Measurements from ENCODE around the gene DSCAM.
"Not testable (repeated sequence)": the region's sequence is repeated elsewhere in the genome, so short reads cannot be mapped to it uniquely, and the experiment has no call there.

Gene DSCAM

DNA sequence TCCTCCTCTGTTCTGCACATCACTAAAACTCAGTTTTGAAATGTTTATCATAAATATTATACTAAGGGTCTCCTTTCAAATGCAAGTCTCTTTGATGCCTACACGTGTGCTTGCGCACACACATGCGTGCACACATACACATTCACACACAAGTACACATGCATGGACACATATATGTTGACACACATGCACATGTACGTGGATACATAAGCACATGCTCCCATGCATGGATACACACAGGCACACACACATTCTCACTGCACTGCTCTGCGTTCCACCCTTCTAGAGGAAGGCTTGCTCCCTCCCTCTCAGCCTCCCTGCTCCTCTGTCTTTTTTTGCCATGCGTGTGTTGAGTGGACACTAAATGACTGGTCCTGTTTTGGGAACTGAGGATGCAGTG lies 817.1 kb downstream of the DSCAM start:
- in situ Hi-C loops (cut with MboI; ENCODE audit: low sequenced_read_pairs): no loop called here

- in situ Hi-C loops (cut with MboI; ENCODE audit: low sequenced_read_pairs): not testable (repeated sequence)
Measured at GRCh38 chr21:40028393-40028792, 818.6 kb downstream of the DSCAM start.

DNA sequence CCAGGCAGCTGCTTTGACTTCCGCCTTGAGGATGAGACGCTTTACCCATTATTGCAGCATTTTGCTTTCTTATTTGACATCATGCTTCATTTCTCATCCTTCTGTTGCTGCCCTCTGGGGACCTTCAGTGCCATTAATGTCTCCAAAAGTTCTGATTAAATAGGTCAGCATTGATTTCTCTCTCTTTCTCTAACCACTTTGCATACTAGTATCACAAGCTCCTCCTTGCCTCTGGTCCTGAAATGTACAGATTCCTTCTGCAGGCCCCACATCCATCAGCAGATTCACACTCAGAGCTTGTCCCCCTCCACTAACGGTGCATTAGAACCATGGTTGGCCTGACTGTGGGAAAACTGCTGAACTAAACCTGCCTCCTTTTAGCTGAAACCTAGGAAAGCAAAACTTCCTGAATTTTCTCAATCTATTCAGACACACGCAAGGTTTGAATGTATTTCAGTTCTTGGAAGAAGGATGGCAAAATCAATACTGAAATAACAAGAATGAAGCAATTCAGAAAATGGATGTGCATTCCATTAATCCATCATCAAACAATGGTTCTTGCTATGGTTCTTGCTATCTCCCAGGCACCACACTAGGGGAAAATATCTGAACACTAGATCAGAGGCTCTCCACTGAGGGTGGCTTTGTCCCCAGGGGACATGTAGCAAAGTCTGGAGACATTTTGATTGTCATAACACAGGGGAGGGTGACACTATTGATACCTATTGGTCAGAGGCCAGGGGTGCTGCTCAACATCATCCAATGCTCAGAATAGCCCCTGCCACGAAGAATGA lies 825.2 kb downstream of the DSCAM start:
- in situ Hi-C loops (cut with MboI; ENCODE audit: low sequenced_read_pairs): no loop called here

DNA sequence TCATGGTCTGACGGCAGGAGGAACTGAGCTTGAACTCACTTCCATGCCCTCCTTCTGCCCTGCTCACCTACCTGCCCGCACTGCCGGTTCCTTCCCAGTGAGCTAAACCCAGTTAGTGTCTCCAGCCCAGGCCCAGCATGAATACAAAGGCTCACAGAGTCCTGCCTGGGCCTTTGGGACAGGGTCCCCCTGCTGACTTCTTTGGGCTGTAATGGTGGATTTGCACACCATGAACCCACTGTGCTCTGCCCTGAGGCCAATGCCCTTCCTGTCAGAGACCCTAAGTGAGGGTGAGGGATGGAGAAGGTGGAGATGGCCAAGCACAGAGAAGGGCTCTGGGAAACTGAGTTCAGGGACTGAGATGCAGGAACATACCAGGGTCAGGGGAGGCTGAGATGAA lies 826.3 kb downstream of the DSCAM start:
- in situ Hi-C loops (cut with MboI; ENCODE audit: low sequenced_read_pairs): no loop called here

DNA sequence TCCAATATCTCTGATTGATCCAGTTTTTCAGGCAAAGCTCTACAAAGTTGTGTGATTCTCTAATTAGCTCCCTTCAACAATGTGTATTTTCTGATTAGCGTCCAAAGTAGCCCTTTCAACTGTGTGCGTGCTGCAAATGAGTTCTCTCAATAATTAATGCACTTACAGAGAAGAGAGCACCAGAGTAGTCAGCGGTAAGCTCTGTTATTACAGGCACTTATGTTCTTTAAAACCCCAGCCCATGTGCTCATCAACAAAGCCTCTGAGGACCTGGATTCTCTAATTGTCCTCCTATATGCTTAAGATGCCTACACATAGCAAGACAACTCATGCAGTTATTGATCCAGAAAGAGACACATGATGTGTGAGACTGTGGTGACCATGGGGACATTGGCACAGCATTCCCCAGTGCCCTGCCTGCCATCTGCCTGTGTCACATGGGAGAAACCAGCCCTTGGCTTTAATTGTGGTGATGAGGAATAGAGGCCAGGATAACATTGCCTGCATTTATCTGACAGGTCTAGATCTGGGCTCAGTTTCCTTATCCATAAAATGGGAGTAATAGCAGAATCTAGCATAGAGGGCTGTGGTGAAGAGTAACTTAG lies 828.0 kb downstream of the DSCAM start:
- in situ Hi-C loops (cut with MboI; ENCODE audit: low sequenced_read_pairs): no loop called here

- in situ Hi-C loops (cut with MboI; ENCODE audit: low sequenced_read_pairs): no loop called here
Measured at GRCh38 chr21:40016667-40017066, 830.3 kb downstream of the DSCAM start.

- in situ Hi-C loops (cut with MboI; ENCODE audit: low sequenced_read_pairs): no loop called here
Measured at GRCh38 chr21:40016234-40016633, 830.7 kb downstream of the DSCAM start.

- in situ Hi-C loops (cut with MboI; ENCODE audit: low sequenced_read_pairs): no loop called here
Measured at GRCh38 chr21:40015818-40016217, 831.1 kb downstream of the DSCAM start.

DNA sequence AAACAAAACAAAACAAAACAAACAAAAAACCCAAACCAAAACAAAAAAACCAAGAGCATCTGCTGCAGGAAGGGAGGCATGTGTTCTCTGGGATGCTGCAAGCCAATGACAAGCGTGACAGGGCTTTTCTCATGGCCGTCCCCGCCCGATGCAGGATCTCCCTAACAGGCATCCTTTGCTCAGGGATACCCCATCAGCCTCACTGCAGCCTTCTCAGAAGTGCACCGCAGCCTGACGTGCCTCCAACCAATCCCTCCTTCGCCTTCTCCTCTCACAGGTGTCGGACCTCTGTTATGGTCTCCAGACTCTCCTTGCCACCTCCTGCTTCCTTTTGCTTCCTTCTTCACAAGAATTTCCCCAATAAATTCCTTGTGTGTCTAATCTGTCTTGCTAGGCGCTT lies 832.6 kb downstream of the DSCAM start:
- in situ Hi-C loops (cut with MboI; ENCODE audit: low sequenced_read_pairs): no loop called here

DNA sequence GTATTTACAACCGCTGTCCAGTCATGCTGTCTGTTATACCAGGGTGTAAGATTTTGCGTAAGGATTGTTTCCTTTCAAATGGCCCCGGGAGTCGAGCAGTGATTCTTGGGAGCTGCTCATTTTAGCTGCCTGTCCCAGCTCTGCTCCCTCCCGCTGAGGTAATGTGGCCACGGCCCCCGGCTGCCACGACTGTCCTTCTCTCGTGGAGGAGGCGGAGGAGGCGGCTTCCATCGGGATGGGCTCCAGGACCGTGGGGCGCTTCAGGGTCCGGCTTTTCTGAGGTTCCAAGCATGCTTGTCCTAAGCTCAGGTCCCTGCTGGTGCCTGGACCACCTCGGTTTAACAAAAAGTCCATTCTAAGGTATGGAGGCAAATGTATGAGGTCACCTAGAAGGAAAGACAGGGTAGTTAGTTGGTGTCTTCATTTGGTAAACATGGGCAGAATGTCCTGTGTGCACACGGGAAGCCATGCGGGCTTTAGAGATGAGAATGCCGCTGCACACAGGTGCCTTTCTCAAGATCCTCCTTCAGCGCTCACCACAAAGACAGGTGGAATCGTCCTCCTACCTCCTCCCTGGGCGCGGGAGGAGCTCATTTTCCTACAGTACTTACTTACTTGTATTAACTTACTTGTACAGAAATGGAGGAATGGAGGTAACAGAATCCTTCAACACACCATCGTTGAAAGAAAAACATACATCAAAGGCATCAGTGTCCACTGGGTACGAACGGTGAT lies 833.8 kb downstream of the DSCAM start:
- in situ Hi-C loops (cut with MboI; ENCODE audit: low sequenced_read_pairs): no loop called here

GRCh38 chr21:40011371-40011770 lies 835.6 kb downstream of the DSCAM start:
- in situ Hi-C loops (cut with MboI; ENCODE audit: low sequenced_read_pairs): no loop called here

DNA sequence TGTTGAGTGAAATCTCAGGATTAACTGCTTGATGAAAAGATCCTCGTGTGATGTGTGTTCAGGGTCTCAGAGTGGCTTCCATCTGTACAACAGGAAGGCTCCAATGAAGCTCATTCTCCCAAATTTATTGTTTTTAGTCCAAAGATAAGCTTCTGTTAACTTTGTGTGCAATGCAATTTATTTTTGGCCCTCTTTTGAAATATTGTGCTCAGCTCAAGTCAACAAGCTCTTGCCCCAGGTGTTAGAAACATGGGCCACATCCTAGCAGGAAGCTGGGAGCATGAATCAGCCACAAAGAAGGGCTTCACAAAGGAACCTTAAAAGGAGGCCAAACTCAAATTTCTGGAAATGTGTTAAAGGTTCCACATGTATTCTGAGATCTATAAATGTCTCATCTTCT lies 844.0 kb downstream of the DSCAM start:
- in situ Hi-C loops (cut with MboI; ENCODE audit: low sequenced_read_pairs): no loop called here

DNA sequence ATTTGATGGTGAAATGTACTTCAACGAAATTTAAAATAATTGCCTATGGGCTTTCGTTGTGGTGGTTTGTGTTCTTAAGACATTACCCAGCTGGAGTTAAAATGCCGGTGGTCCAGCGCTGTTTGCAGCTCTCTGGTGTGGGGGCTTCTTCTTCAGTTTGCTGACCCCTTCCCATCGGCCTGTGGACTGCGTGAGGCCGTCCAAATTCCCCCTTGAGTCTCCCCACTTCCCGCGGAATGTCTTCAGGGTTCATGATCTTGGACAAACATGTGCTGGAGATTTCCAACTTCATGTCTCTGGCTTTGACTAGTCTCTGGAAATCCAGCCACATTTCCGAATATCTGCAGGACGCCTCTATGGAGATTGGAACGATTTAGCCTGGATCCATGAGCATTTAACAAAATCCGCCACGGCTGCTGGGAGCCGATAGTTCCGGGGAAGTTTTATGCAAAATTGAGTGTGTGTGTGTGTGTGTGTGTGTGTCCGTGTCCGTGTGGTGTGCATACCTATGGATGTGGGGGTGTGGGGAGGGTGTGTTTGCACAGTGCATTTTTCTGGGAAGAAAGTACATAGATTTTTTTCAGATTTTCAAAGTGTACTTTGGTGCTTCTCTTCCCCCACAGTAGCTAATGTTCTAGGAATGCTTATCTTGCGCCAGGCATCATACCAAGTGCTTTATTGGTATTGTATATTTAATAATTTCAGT lies 862.5 kb downstream of the DSCAM start:
- in situ Hi-C loops (cut with MboI; ENCODE audit: low sequenced_read_pairs): no loop called here

GRCh38 chr21:39980241-39980820 lies 866.6 kb downstream of the DSCAM start:
- in situ Hi-C loops (cut with MboI; ENCODE audit: low sequenced_read_pairs): no loop called here

DNA sequence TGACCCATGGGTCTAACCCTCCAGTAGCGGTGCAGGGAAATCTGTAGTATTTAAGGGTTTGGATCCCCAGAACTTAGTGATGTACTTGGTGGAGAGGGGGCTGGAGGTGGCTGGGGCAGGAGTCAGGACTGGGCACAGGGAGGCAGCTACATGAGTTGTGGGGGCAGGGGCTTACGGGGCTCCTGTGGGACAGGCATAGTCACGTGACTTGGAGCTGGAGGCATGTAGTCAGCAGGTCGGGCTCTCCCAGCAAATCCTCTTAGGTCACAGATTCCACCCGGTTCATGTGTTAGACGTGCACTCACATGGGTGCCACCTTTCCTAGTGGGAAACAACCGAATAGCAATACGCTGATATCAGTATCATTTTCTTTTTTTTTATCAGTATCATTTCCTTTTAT lies 867.6 kb downstream of the DSCAM start:
- in situ Hi-C loops (cut with MboI; ENCODE audit: low sequenced_read_pairs): no loop called here

DNA sequence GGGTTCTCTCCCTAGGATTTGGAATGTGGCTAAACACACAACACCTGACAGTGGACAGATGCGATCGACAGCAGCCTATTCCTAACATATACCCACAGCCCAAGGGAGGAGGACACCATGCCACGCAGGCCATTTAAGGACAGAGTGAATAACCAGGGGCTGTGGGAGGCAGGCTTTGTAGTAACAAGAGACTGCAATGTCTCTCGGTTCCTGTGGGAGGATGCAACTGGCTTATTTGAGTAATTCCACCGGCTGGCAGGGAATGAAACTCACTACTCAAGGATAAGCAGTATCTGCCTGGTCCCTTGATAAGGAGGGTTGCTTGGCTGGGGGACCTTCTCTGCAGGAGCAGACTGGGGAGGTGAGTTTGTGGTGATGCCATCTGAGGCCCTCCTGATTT lies 870.2 kb downstream of the DSCAM start:
- in situ Hi-C loops (cut with MboI; ENCODE audit: low sequenced_read_pairs): no loop called here

- in situ Hi-C loops (cut with MboI; ENCODE audit: low sequenced_read_pairs): no loop called here
Measured at GRCh38 chr21:39972976-39973770, 873.8 kb downstream of the DSCAM start.

DNA sequence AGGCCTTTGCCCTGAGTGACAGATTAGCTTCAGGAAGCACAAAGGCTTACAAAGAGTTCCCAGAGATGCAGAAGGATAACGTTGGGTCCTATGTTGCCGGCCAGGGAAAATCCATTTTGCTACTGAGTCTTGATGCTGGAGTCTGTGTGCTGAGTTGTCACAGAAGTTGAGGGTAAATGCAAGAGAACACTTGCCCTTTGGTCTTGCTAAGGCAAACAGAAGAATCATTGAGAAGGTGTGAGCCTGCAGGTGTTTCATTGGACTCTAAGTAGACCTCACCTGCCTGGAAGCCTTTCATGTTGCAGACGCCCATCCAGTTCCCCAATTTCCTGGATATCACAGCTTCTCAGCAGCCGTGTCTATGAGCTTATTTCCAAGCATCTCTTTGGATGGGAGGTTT lies 874.5 kb downstream of the DSCAM start:
- in situ Hi-C loops (cut with MboI; ENCODE audit: low sequenced_read_pairs): no loop called here

DNA sequence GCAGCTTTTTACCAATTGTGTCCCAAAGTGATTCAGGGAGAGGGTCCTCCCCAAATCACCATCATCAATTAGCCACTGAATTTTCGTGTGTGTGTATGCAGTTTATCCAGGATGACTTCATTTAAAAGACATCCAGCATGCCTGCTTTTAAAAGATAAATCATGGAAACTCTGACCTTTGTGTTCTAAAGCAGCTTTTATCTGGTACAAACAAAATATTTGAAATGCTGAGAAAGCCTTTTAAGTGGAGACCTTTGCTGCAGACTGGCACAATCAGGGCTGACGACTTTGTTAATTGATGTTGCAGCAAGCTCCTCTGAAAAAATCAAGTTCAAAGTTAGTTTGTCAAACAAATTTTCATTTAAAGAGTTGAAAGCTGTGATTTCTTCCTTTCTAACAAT lies 875.0 kb downstream of the DSCAM start:
- in situ Hi-C loops (cut with MboI; ENCODE audit: low sequenced_read_pairs): no loop called here

GRCh38 chr21:39969691-39970364 lies 877.1 kb downstream of the DSCAM start:
- in situ Hi-C loops (cut with MboI; ENCODE audit: low sequenced_read_pairs): no loop called here

Measured in HL-60/S4 (cell line).